DLD1 (cell line): ENCODE results near the gene USH1C.

Experiments used
- in situ Hi-C: cut with HindIII; loops from 2 replicates; pipeline ENCODE4 v1.10.0; 2017; ENCODE audit warnings: low sequenced_read_pairs

Gene USH1C

DNA sequence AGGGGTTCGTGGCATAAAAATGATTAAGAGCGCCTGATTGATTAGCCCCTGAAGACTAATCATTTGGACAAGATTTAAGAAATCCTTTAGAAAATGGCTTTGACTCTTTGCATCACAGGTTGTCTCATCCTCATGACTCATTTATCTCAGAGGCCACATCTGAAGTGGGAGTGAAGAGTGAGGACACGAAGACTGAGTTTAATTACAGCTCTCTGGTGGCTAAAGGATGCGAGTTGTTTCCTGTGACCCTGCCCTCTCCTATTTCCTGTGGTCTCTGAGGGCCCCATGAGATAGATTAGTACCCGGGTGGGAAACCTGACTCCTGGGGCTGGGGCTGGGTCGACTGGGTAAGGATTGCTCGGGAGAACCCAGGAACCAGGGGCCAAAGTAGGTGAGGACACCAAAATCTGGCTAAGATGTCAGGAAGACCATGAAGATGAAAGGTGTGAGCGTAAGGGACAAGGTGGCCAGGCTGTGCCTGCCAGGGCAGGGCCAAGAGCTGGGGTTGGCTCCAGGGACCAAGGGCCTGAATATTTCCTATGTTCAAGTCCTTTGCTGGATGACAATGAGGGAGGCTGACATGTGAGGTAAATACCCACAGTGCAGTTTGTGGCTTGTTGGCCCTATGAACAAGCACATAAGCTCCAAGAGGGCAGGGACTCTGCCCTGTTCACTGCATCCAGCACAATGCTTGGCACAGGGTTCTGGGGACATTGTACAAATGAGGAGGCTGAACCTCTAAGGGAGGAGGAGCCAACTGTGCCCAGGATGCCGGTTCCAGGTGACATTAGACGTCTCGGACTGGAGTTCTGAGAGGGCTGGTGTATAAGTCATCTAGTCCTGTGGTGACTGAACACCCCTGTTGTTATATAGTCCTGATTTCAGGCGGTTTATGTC lies 6.5 kb upstream of the USH1C start:
- in situ Hi-C loops, result no loop called here

DNA sequence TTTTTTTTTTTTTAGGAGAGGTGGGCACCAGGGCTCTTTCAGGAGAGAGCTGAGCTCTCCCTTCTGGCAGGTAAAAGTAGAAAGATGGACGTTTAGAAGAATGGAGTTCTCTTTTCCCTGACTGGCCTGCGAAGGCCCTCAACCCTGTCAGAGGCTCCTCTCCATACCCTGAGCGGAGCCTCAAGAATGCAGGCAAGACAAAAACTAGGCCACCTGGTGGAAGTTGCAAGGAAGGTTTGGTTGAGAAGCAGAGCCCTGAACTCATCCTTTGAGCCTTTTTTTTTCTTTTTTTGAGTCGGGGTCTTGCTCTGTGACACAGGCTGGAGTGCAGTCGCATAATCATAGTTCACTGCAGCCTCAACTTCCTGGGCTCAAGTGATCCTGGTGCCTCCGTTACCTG lies 4.2 kb upstream of the USH1C start:
- in situ Hi-C loops, result no loop called here

DNA sequence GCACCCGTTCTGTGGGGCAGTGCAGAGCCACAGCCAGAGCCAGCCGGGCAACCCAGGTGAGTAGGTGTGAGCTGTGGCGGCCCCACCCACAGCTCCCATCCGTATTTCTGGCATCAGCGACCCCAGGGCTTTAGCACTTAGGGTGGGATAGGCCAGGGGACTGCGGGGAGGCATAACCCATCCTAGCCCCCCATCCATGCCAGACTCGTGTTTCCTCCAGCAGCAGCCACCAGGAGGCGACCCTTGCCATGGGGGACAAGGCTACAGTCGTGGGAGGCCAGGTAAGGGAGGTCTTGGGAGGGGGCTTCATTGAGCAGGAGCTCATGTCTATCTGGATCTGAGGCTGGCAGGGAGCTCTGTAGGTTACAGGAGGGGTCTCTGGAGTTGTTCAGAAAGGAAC lies 3.7 kb upstream of the USH1C start:
- in situ Hi-C loops, result no loop called here

DNA sequence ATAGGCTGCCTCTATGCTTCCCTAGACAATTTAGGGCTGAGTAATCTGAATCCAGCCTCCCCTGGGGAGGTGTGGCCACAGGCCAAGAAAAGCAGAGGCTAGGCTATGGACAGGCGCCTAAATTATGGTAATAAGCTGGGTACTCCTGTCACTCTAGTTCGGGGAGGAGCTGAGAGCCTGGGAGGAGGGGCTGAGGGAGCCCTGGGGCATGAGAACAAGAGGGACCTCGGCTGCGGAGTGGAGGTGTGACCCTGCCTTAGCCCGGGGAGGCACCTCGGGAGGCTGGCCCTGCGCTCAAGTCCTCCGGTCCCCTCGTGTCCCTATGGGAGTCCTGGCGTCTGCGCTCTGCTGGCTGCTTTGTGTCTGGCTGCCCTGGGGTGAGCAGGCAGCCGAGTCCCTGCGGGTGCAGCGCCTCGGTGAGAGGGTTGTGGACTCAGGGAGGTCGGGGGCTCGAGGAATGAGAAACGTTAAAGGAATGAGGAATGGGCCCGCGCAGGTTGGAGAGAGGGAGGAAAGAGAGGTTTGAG lies 2.9 kb upstream of the USH1C start, which contains the start of gene OTOG:
Gene OTOG (plus strand): TSS at position 209 of the 527 bp plus-strand sequence. CDS start 114 bp downstream, at position 323.
- in situ Hi-C loops, result no loop called here

DNA sequence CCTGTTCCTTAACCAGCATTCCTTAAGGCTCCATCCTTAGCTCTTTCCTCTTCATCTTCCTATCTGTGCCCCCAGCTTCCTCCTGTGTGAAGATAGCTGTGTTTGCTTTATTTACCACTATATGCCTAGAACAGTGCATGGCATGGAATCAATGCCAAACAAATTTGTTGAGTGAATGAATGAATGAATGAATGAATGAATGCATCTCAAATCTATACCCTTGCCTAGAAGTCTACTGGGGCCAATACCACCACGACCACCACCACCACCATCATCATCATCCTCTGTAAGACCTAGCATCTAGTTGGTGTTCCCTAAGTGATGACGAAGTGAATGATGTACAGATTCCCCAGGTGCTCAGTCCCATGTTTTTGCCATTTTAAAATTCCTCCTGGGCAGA lies 2.0 kb upstream of the USH1C start:
- in situ Hi-C loops, result no loop called here

DNA sequence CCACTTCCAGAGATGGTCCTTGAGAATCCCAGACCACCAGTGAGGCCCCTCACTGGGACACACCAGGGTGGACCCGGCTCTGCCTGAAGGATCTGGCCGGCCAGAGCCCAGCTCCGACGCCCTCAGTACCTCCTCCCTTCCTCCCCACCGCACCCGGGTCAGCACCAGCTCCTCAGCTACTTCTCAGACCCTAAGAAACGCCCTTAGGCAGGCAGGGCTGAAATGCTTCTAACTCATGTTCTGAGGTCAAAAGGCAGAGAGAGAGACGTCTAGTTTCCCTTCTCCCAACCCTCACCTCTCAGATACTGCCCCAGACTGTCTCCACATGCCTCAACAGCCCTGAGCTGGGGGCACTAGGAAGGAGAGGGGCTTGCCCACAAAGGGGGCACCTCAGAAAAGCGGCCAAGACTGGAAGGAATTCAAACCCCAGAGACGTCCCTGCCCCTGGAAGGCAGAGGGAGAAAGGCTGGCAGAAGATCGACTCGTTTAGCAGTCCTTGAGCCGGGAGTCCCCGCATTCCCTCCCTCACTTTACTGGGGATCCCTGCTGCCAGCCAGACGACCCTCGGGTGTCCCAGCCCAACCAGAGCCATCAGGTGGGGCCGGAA lies 539 bp downstream of the USH1C start:
- in situ Hi-C loops, result no loop called here

DNA sequence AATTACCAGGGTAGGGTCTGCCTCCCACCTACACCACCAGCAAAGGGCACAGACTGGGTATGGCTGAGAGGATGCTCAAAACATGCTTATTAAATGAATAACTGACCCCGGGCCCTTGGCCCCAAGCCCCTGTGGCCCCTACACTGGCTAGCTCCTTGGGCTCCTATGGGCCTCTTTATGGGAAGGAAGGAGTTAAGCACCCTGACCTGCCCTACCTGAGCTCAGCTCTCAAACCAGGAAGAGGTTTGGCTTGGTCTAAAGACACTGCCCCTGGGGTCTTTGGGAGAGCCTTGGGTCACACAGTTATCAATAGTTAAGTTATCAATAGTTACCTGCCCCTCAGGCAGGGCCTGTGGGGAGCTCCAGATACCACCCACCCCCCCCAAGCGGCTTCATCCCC lies 1.2 kb downstream of the USH1C start:
- in situ Hi-C loops, result no loop called here

DNA sequence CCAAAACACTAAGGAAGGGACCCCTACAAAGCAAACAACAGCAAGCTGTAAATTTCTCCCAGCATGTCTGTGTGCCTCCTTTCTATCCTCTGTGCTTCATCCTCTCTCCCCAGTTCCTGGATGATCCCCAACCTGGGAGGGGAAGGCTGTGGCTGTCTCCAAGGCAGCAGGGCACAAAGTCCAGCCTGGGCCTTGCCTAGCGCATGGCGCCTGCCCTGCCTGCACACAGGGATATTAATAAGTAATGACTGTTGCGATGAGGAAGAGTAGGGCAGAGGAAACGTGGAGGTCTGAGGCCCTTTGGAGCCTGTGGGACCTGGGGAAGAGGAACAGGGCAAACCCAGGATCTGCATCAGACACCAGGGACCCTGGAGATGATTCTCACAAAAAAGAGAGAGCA lies 2.0 kb downstream of the USH1C start:
- in situ Hi-C loops, result no loop called here

DNA sequence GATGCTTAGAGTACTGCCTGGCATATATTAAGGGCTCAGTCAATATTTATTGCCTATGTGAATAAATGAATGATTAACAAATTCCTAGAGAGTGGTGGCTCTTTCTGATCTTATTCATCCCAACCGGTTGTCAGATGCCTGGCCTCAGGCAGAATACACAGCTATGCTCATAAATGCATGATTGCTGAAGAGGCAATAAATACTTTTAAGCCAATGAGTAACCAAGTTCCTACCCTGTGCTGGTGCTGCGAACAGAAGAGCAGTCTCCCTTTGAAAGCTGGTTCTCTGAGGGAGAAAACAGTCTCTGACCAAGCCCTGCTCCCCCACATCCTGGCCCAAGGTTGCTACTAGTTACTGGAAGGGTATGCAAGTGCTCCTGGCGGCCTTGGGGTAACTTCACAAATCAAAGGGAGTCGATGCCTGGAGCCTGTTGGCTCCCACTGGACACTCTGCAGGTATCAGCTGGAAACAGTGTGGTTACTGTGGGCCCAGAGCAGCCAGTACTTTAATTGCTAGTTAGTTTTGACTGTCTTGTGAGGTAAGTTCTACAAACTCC lies 2.8 kb downstream of the USH1C start:
- in situ Hi-C loops, result no loop called here

DNA sequence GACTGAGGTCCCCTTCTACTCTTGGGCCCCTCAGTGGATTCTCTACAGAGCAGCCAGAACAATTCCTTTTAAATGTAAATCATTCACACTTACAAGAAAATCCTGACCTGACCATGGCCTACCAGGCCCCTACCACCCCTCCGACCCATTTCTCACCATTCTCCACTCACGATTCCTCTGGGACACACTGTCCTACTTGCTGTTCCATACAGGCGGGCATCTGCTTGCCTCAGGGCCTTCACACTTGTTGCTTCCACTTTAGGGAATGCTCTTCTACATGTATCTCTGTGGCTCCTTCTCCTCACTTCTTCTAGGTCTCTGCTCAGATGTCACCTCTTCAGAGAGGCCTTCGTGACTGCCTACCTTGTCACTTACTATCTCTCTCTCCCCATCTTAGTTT lies 3.4 kb downstream of the USH1C start:
- in situ Hi-C loops, result no loop called here

DNA sequence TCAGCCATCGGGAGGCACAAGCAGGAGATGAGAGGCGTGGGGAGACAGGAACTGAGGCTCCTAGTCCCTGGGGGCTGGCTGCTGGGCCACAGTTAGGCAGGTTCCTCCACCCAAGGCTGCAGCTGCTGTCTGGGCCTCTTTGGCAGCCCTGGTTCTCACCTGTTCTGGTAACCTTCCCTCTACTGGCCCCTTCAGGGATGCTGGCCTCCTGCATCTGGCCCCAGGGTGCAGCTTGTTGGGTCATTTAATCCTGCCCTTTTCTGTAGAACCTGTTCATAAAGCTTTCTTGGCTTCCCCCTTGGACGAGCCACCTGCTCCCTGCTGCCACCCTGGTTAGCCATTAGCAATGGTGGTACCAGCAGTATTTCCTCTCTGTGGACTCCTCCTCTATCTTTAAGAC lies 5.5 kb downstream of the USH1C start:
- in situ Hi-C loops, result no loop called here

DNA sequence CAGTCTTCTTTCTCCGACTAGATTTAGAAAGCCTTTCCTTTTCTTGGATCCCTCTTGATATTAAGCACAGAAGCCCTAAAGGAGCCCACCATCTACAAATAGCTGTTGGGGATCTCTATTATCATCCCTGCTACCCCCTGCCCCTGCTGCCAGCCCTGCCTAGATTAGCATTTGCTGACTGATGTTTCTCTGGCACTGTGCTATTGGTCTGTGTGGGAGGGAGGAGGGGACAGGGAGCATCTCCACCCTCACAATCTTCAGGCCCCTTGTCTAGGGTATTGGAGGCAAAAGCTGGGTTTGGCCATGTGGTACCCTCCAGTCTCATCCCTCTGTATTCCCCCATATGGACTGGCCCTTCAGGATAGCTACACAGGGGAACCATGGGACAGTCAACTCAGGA lies 6.2 kb downstream of the USH1C start:
- in situ Hi-C loops, result no loop called here

DNA sequence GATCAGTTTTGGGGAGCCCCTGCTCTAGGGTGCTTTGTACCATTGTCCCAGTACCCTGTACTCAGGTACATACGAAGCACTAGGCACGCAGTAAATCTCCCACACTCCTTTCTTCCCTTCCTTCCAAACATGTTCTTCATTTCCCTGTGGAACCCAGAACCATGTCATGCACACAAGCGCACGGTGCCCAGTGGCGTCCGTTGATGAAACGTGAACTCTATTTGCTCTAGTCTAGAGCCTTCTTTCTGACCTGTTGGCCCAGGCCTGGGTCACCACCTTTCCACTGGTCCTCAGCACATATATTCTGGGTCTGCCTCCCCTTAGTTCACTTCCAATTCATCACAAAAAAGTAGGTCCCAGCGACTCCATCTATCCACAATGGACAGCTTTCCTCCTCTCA lies 7.0 kb downstream of the USH1C start:
- in situ Hi-C loops, result no loop called here

DNA sequence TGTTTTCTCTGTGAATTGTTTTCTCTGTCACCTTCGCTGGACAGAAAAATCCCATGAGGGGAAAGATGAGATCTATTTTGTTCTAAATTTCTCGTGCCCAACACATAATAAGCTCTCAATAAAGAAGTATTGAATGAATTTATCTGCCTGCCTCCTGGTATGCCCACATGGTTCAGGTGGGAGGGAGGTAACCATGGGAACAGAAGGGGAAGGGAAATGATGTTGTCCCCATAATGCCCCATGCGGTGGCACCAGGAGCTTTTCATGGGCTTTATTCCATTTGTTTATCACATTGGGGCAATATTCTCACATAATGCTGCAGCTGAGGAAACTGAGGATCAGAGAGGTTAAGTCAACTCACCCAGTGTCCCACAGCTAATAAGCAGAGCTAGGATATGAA lies 8.7 kb downstream of the USH1C start:
- in situ Hi-C loops, result no loop called here

DNA sequence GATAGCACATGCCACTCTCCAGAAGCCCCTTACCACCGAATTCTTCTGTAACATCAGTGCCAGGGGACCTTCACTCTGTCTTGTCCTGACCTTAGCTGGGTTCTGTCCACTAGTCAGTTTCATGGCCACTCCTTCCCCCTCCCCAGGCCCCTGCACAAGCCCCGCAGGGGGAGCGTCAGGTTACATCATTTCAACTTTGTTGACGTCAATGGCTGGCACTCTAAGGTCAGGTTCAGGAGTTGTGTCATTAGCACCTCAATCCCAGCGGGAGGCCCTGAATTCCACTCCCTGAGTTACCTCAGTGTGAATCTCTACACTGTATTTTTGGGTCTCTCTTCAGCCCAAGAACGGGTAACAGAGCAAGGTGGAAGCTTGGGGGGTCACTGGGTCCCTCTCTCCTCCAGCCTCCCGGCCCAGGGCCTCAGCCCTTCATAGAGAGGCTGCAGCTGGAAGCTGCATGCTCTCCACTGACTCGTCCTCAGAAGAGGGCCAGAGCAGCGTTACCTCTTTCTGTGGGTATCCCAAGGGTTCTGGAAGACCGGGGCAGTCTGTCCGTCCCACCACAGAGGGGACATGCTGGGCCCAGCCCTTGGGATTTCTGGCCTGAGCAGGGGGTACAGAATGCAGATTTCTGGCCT lies 10.3 kb downstream of the USH1C start:
- in situ Hi-C loops, result no loop called here

DNA sequence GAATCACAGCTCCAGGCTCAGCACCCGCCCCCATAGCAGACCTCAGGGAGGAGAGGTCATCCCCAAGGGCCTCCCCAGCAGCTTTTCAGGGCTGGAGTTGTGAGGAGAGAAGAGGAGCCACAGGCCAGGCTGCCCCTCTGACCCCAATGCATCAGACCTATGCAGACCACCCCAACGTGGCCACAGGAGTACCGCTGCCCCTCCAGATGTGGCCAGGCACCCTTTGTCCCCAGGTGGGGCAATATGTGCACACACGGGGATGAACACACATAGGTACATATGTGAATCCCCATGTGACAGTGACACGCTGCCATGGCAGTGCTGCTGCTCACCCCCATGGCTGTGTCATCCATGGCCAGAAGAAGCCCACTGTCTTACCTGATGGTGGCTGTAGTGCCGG lies 10.9 kb downstream of the USH1C start:
- in situ Hi-C loops, result no loop called here

DNA sequence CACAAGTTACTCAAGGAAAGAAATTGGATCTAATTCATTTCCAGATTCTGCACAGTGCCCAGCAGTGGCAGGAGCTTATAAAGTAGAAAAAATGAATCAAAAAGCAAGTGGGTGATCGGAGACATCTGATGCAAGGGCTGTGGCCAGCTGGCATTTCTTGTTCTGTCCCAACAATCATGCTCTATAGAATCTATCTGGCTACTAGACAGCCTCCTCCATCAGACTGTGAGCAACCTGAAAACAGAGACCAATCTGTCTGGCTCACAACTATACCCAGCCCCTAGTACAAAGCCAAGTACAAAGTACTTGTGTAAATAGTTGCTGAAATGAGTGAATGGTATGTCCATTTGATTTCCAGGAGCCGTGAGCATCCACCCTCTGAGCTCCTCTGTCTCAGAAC lies 11.4 kb downstream of the USH1C start:
- in situ Hi-C loops, result no loop called here

DNA sequence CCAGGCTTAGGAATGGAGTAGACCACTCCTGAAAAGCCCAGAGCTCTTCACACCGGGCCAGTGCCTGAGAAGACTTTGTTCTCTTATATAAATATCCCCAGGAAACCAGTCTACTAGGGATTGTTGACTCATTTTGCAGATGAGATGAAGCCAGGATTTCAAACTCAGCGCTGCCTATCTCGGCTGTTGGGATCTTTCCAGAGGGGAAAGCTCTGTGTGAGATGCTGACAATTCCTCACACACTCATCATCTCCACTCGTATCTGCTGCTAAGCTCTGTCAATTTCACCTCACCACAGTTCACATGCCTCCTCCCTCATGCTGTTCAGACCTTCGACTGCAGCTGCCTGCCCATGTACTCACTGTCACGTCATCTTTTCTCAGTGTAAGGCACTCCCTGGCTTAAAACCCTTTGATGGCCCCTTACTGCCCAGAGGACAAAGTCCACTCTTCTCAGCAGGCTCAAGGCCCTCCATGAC lies 12.5 kb downstream of the USH1C start:
- in situ Hi-C loops, result no loop called here

DNA sequence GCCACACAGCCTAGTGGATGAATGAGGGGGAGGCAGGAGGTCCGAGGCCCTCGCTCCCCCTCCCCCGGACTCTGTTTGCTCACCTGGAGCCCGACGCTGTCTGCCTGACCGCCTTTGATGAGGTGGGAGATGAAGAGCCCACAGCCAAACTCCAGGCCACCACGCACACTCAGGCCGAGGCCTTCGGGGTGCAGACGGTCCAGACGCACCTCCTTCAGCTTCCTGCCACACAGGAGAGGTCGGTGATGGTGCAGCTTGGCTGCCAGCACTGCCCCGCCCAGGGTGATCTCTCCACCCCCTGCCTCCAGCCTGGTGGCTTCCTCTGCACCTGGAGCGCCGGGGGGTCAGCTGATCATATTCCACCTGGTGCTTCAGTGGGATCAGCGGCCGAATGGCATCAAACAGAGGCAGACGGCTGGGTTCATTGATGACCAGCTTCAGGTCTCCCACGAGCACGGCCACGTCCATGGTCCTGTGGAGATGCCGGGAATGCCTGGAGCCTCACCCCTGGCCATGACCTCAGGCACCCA lies 13.1 kb downstream of the USH1C start:
- in situ Hi-C loops, result no loop called here

DNA sequence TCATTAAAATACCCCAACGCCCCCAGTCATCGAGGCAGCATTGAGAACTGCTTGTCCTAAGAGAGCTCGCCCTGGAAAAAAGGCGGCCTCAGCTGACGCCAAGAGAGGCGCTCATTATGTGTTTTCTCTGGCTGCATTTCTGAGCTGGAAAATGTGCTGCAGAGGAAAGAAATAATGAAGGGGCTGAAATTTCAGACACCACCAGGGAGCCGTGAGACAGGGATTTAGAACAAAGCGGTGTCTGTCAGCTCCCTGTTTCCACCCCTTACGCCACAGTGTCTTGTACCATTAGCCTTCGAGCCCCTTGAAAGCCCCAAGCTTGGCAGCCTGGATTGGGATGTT lies 14.4 kb downstream of the USH1C start:
- in situ Hi-C loops, result no loop called here
